ENCODE results near the gene RALBP1. TPM values are rescaled to one million over a fixed set of nuclear protein-coding genes. Genes with fewer than 3 reads are reported as not detected.

Gene RALBP1
- total RNA-seq, 4 donors from 2014 or later, result 60.2 to 97.6 (median 72.2) TPM

DNA sequence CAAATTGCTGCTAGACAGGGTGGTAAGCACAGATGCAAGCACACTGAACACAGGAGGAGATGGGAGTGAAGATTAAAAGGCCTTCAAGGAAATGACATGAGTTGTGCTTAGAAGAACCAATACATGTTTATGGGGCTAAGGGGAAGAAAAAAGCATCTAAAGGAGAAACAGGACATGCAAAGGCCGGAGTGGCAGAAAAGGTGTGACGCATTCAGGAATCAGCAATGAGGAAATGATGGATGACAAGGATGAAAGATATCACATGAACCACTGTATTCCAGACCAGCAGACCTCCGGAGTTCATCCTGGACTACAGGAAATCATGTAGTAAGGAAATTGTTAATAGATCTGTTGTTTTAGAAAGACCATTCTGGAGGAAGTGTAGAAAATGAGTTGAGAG is 96.2 kb downstream of the RALBP1 start:
- no peak for ATAC-seq (ENCODE audit: low FRiP score)
- TF ChIP-seq, protein P1, sequence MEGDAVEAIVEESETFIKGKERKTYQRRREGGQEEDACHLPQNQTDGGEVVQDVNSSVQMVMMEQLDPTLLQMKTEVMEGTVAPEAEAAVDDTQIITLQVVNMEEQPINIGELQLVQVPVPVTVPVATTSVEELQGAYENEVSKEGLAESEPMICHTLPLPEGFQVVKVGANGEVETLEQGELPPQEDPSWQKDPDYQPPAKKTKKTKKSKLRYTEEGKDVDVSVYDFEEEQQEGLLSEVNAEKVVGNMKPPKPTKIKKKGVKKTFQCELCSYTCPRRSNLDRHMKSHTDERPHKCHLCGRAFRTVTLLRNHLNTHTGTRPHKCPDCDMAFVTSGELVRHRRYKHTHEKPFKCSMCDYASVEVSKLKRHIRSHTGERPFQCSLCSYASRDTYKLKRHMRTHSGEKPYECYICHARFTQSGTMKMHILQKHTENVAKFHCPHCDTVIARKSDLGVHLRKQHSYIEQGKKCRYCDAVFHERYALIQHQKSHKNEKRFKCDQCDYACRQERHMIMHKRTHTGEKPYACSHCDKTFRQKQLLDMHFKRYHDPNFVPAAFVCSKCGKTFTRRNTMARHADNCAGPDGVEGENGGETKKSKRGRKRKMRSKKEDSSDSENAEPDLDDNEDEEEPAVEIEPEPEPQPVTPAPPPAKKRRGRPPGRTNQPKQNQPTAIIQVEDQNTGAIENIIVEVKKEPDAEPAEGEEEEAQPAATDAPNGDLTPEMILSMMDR (IDR thresholded peaks at IDR 0.05), result no peak
- no peak for DNase-seq (ENCODE audit: low spot score)

DNA sequence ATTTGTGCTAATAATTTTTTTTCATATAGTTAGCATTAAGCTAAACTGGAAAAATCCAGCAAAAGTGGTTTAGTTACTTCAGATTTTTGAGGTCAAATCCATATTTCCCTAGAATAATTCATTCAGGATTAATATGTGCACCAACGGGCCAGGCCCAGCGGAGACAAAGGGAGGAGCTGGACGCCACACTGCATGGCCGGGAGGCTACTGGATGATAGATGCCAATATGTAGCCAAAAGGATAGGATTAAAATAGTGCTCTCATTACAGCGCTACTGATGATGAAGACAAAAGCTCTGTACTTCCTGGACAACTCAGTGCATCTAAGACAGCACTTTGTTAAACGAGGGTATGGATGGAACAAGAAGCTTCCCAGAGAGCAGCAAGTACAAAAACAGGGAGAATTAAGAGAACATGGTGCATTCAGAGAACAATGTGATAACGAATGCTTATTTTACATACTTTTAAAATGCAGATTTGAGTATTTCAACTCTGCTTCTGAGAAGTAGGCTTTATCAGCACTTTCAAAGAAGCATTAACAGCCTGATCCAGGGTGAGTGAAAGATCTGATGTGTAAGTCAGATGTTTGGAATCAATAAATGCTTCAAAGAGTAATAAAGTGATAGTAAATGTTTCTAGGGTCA is 99.3 kb downstream of the RALBP1 start:
- DNase-seq (ENCODE audit: low spot score), result no peak
- ATAC-seq (ENCODE audit: low FRiP score), result no peak
- TF ChIP-seq, protein P1 (IDR thresholded peaks at IDR 0.05), result no peak

DNA sequence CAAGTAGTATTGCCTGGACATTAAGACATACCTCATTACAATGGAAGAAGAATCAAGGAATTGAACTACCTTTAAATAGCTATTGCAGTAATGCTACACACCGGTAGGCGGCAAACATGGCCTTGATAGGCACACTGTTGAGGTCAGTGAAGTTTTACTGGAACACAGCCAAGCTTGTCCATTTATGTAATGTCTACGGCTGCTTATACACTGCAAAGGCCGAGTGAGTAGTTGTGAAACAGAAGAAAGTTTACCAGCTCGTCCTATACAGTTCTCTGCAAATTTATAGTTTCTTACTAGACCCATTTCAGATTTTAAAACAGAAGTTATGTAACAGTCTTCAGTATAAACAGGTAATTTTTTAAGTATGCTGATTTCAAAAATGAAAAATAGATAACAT is 100.2 kb downstream of the RALBP1 start:
- TF ChIP-seq, protein P1 (IDR thresholded peaks at IDR 0.05), result peak in 1 of 3 donors; percentile 87
- peak; percentile 48 for DNase-seq (ENCODE audit: low spot score)
- ATAC-seq (ENCODE audit: low FRiP score), result peak; percentile 94

DNA sequence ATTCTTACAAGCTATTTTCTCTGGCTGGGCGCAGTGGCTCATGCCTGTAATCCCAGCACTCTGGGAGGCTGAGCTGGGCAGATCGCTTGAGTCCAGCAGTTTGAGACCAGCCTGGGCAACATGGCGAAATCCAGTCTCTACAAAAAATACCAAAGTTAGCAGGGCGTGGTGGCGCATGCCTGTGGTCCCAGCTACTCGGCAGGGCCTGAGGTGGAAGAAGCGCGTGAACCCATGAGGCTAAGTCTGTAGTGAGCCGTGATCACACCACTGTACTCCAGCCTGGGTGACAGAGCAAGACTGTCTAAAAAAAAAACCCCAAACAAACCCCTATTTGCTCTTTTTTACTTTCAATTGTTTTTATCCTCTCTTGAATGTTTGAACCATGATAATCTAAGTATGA is 102.0 kb downstream of the RALBP1 start:
- no peak for ATAC-seq (ENCODE audit: low FRiP score)
- TF ChIP-seq, protein P1 (IDR thresholded peaks at IDR 0.05), result no peak
- no peak for DNase-seq (ENCODE audit: low spot score)

DNA sequence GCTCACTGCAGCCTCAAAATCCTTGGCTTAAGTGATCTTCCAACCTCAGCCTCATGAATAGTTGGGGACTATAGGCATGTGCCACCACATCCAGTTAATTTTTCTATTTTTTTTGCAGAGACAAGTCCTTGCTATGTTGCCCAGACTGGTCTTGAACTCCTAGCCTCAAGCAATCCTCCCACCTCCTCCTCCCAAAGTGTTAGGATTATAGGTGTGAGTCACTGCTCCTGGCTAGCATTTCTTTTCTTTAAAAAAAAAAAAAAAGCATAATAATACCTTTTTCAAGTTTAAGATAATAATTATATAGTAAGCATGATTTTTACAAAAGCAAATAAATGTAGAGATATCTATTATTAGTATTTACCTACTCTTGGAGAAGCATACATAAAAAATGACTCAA is 103.0 kb downstream of the RALBP1 start:
- no peak for ATAC-seq (ENCODE audit: low FRiP score)
- DNase-seq (ENCODE audit: low spot score), result no peak
- TF ChIP-seq, protein P1 (IDR thresholded peaks at IDR 0.05), result no peak

DNA sequence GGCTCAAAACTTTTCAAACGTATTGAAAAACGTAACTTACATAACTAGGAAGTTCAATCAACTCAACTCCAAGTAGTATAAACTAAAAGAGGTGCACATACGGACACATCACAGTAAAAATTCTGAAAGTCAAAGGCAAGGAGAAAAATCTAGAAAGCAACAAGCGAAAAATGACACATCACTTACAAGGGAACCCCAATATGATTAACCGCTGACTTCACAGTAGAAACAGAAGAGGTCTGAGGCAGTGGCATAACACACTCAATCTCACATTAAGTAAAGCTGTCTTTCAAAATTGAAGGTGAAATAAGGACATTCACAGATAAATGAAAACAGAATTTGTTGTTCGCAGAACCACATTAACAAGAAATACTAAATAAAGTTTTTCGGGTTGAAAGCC is 106.4 kb downstream of the RALBP1 start:
- DNase-seq (ENCODE audit: low spot score) (no peak), ATAC-seq (ENCODE audit: low FRiP score) (no peak)
- TF ChIP-seq, protein P1 (IDR thresholded peaks at IDR 0.05), result no peak

DNA sequence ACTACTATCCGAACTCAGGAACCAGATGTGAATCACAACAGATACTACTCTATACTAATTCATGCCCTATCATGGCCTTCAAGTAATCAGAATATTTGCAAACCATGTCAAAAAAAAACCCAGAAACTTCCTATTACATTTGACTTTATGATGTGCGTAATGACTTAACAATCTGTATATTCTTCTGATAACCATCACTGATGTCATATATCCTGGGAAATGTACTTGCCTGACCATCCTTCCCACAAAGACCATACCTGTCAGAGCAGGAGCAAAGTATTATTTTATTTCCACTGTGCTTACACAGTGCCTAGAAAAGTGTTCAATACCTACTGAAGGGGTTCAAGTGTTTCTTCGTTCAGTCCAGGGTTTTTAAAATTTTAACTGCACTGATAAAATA is 111.5 kb downstream of the RALBP1 start:
- no peak for ATAC-seq (ENCODE audit: low FRiP score)
- TF ChIP-seq, protein P1 (IDR thresholded peaks at IDR 0.05), result no peak
- DNase-seq (ENCODE audit: low spot score), result no peak
